Fibroblast of skin of right quadriceps (primary cell): Measurements from ENCODE around the gene PCDHGA10.
A peak's percentile ranks its signal among the peaks of the same experiment; 100 is the strongest.
"Not testable (repeated sequence)": the region's sequence is repeated elsewhere in the genome, so short reads cannot be mapped to it uniquely, and the experiment has no call there.

Experiments used
- DNase-seq: peaks from one replicate; pipeline ENCODE4 v3.0.0-alpha.2; 2013

The PCDHGA10 gene

GRCh38 chr5:141393267-141393666, 19.5 kb upstream of the PCDHGA10 start:
- DNase-seq: no peak

- DNase-seq: not testable (repeated sequence)
Measured at GRCh38 chr5:141394401-141395187, 18.2 kb upstream of the PCDHGA10 start.

- peak; percentile 61 for DNase-seq
Measured at GRCh38 chr5:141397756-141398551, 14.8 kb upstream of the PCDHGA10 start, which contains the start of gene PCDHGB5. Gene PCDHGB5, plus strand, starts transcription at chr5:141397947. Its CDS starts 181 bp downstream, at chr5:141398128.

- DNase-seq: no peak
Measured at GRCh38 chr5:141398608-141399007, 14.2 kb upstream of the PCDHGA10 start.

GRCh38 chr5:141399555-141400258, 13.1 kb upstream of the PCDHGA10 start:
- no peak for DNase-seq

GRCh38 chr5:141402553-141403243, 10.1 kb upstream of the PCDHGA10 start, which contains the start of gene PCDHGA9:
Gene PCDHGA9, plus strand, starts transcription at chr5:141402778. Its CDS starts 175 bp downstream, at chr5:141402953.
- DNase-seq: peak; percentile 35

- no peak for DNase-seq
Measured at GRCh38 chr5:141403387-141403786, 9.4 kb upstream of the PCDHGA10 start.

GRCh38 chr5:141407790-141408505, 4.8 kb upstream of the PCDHGA10 start, which contains the start of gene PCDHGB6:
Gene PCDHGB6, plus strand, starts transcription at chr5:141408021. Its CDS starts 182 bp downstream, at chr5:141408203.
- DNase-seq: peak; percentile 46

- DNase-seq: no peak
Measured at GRCh38 chr5:141409598-141410306, 3.0 kb upstream of the PCDHGA10 start.

- no peak for DNase-seq
Measured at GRCh38 chr5:141411575-141411974, 1.2 kb upstream of the PCDHGA10 start.

GRCh38 chr5:141413540-141414069, 818 bp downstream of the PCDHGA10 start:
- no peak for DNase-seq

GRCh38 chr5:141414548-141415274, 1.9 kb downstream of the PCDHGA10 start:
- not testable (repeated sequence) for DNase-seq

- DNase-seq: not testable (repeated sequence)
Measured at GRCh38 chr5:141415275-141415618, 2.5 kb downstream of the PCDHGA10 start.

- DNase-seq: peak; percentile 83
Measured at GRCh38 chr5:141417494-141418172, 4.8 kb downstream of the PCDHGA10 start, which contains the start of gene PCDHGB7. Gene PCDHGB7, plus strand, starts transcription at chr5:141417677. Its CDS starts 183 bp downstream, at chr5:141417860.

- DNase-seq: no peak
Measured at GRCh38 chr5:141419074-141419880, 6.5 kb downstream of the PCDHGA10 start.

- peak; percentile 74 for DNase-seq
Measured at GRCh38 chr5:141420855-141421488, 8.2 kb downstream of the PCDHGA10 start, which contains the start of gene PCDHGA11. Gene PCDHGA11, plus strand, starts transcription at chr5:141421051. Its CDS starts 177 bp downstream, at chr5:141421228.

- DNase-seq: no peak
Measured at GRCh38 chr5:141421489-141421855, 8.7 kb downstream of the PCDHGA10 start.
